Kidney epithelial cell (primary cell): Measurements from ENCODE around the gene ADAMTS6. TPM values are rescaled to one million over a fixed set of nuclear protein-coding genes. Genes with fewer than 3 reads are reported as not detected.

Experiments used
- DNase-seq: peaks from one replicate; pipeline ENCODE4 v3.0.0-alpha.2; 2010; ENCODE audit warnings: low read depth
- H3K27me3 ChIP-seq: 2 replicates; pipeline ENCODE4 v1.6.0; 2011; ENCODE audit warnings: low read length; ENCODE audit not compliant: control insufficient read depth, insufficient read depth
- H3K36me3 ChIP-seq: 2 replicates; pipeline ENCODE4 v1.5.1; 2011; ENCODE audit warnings: low read length; ENCODE audit not compliant: control insufficient read depth, insufficient read depth
- H3K4me3 ChIP-seq: 2 replicates; pipeline ENCODE4 v1.5.1; 2011; ENCODE audit warnings: low read depth, mild to moderate bottlenecking, control low read depth, low read length
- CTCF ChIP-seq: IDR thresholded peaks from 2 replicates; pipeline ENCODE4 v1.5.1; 2011; ENCODE audit warnings: mild to moderate bottlenecking, moderate library complexity, low read length, control low read depth, inconsistent platforms; ENCODE audit not compliant: insufficient read depth, poor library complexity, severe bottlenecking
- total RNA-seq: library from RNA; depleted of rRNA; stranded (reverse); fragments of >200 nt; gene quantifications from 2 replicates; pipeline ENCODE4 v1.2.3, GENCODE V29; 2015

Gene ADAMTS6
- total RNA-seq, 1 donor from 2014 or later, result 15.3 TPM

DNA sequence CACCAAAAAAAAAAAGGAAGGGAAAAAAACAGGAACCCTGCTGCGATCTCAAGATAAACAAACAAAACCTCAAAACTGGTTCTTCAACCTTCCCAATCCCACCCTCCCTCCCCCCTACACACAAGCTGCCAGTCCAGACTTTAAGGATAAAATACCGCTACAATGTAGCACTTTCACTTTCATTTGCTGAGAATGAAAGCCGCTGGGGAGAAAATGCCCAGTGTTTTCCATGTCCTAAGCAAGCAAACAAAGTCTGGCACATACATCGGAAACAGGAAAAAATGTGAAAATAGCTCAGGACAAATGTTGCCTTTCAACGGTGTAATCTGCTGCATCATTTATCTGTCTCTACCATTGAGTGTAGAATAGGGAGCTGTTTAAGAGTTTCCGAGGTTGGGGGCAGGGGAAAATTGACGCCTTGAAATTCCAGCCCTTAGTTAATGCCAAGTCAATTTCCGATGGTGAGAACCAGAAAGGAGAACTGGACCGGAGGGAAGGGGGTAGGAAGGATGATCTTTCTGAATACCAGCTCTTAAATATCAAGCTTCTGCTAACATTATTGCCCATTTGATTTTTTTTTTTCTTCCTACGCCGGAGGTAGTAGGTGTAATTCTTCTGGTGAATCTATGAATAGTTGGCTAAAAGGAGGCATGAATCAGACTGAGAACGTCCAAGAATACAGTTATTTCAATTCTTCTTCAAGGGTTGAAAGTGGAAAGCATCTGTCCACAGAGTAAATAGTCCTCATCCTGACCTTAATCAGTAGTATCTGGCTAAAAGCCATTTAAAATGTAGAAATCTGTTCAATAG, 1.2 kb upstream of the ADAMTS6 start:
- no peaks in the 10 kb centered on the region for H3K36me3 ChIP-seq
- no peak for TF ChIP-seq CTCF
- no peaks in the 10 kb centered on the region for H3K27me3 ChIP-seq
- H3K4me3 ChIP-seq, result peak overlapping the region; percentile 38
- DNase-seq, result no peak

DNA sequence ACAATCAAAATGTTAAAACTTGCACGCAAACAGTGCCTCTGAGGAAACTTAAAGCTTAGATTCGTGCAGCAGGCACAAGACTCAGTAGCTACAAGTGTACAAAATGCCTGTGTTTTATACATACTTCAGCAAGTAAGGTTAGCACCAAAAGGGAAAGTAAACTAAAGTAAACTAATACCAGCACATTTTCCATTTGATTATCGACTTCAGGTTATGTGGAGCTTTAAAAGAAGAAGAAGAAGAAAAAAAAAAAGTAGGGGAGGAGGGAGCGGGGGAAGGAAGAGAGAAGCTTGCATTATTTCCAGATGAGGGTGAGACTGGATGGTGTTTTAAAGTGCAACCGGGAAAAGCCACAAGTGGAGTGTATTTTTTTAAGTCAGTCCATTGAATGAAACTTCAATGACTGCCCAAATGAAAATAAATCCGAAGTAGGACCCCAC, 596 bp upstream of the ADAMTS6 start:
- H3K27me3 ChIP-seq, result no peaks in the 10 kb centered on the region
- no peaks in the 10 kb centered on the region for H3K36me3 ChIP-seq
- TF ChIP-seq CTCF, result no peak
- H3K4me3 ChIP-seq, result peak overlapping the region; percentile 38
- DNase-seq, result no peak

GRCh38 chr5:65481171-65481581, 544 bp downstream of the ADAMTS6 start:
- no peak for TF ChIP-seq CTCF
- DNase-seq, result no peak
- Histone ChIP-seq H3K4me3 (peak overlapping the region; percentile 38), H3K27me3 (no peaks in the 10 kb centered on the region), H3K36me3 (no peaks in the 10 kb centered on the region)

DNA sequence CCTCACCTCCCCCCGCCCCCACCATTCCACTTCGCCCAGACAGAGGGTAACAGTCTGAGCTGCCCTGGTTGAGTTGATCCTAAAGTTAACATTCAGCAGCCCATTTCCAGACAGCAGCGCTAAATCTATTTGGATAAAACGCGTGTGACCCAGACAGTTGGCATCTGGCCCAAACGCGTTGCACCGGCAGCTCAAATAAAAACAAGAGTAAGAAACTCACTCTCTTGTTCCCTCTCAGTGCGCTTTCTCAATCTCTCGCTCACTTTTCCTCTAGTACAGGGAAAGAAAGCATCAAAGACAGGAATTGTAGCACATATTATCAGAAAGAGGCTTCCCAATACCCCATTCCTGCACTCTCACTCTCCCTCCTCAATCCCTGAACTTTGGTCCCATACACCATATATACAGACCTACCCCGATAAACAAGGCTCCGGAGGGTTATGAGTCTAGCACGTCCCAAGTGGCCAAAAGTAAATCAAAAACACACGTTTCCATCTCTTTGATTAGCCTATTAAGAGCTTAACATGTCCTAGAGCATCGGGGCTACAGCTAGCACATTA, 1.3 kb downstream of the ADAMTS6 start:
- peak overlapping the region; percentile 38 for H3K4me3 ChIP-seq
- no peak for TF ChIP-seq CTCF
- H3K36me3 ChIP-seq, result no peaks in the 10 kb centered on the region
- no peaks in the 10 kb centered on the region for H3K27me3 ChIP-seq
- no peak for DNase-seq

- Histone ChIP-seq H3K27me3 (no peaks in the 10 kb centered on the region), H3K4me3 (peak overlapping the region; percentile 38), H3K36me3 (no peaks in the 10 kb centered on the region)
- TF ChIP-seq CTCF, result no peak
- DNase-seq, result no peak
Observed at GRCh38 chr5:65479527-65479926, 2.2 kb downstream of the ADAMTS6 start.
